ENCODE data around the gene KLHL33.

DNA sequence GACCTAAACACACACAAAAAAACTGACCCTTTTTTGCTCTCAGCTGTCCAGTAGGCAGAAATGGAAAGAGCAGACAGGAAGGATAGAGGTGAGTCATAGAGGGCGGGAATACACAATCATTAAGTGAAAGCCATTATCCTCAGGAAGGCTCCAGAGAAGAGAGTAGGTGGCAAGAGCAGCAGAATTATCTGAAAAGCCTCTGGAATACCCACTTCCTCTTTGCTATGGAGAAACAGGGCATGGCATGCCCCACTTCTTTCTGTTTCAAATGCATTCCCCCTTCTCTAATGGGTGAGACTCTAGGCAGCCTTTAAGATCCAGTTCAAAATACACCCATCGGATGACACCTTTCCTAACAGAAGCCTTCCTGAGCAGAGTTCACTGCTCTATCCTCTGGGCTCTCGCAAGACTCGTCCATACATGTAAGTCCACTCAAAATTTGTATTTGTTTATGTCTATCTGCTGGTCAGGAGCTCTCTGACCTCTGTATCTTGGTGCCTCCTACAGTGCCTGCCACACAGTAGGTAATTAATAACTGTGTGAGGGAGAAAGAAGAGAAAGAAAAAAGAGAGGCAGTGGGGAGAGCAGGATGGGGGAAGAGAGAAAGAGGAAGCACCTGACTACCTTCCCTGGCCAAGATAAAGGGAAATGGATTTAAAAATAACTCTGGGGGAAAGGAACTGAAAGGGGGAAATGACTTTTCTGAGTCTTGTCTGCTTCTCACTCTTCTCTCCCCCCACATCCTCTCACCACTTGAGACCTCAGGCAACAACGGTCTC, 8.5 kb downstream of the KLHL33 start:
- TF ChIP-seq POLR2A (IDR thresholded peaks at IDR 0.05) (no peak), CTCF (IDR thresholded peaks at IDR 0.05) (no peak)
